Measurements from ENCODE around the gene BMPER. TPM values are rescaled to one million over a fixed set of nuclear protein-coding genes. Genes with fewer than 3 reads are reported as not detected.

BMPER gene
- total and polyA plus RNA-seq, 3 donors from 2014 or later = 1.7 to 2.8 (median 2.4) TPM

GRCh38 chr7:34121366-34121765 is 216.0 kb downstream of the BMPER start:
- intact Hi-C loops (cut with DNase I; ENCODE audit: low total_unique reads) = no loop called here
- H3K4me3 ChIP-seq = no peak overlapping the region
- H3K9me3 ChIP-seq = no peaks in the 10 kb centered on the region
- H3K27ac ChIP-seq = no peak overlapping the region
- WGBS, 2 donors = 0 to 13% methylated on average over 1 of the region's 1 CpG
- no peaks in the 10 kb centered on the region for H3K27me3 ChIP-seq
- no peak for DNase-seq
- TF ChIP-seq CTCF (IDR thresholded peaks at IDR 0.05) (no peak), POLR2A (IDR thresholded peaks at IDR 0.05) (no peak)
- no peaks in the 10 kb centered on the region for H3K36me3 ChIP-seq (ENCODE audit: low read depth, missing control alignments)
- no peaks in the 10 kb centered on the region for H3K4me1 ChIP-seq

- 88 to 91% methylated on average over 2 of the region's 2 CpGs for WGBS, 2 donors
- DNase-seq = no peak
- TF ChIP-seq CTCF (IDR thresholded peaks at IDR 0.05) = no peak
- no peak for TF ChIP-seq POLR2A (IDR thresholded peaks at IDR 0.05)
Observed at GRCh38 chr7:34123316-34123715, 218.0 kb downstream of the BMPER start.

GRCh38 chr7:34124765-34125164 is 219.4 kb downstream of the BMPER start:
- no peak overlapping the region for H3K4me3 ChIP-seq
- H3K27ac ChIP-seq = no peak overlapping the region
- no peaks in the 10 kb centered on the region for H3K4me1 ChIP-seq
- no peaks in the 10 kb centered on the region for H3K27me3 ChIP-seq
- H3K9me3 ChIP-seq = no peaks in the 10 kb centered on the region
- WGBS, 2 donors = 0 to 66% methylated on average over 1 of the region's 1 CpG
- intact Hi-C loops (cut with DNase I; ENCODE audit: low total_unique reads) = no loop called here
- DNase-seq = no peak
- no peaks in the 10 kb centered on the region for H3K36me3 ChIP-seq (ENCODE audit: low read depth, missing control alignments)
- TF ChIP-seq CTCF (IDR thresholded peaks at IDR 0.05) (no peak), POLR2A (IDR thresholded peaks at IDR 0.05) (no peak)

More at GRCh38 chr7:34123316-34123715, 218.0 kb downstream of the BMPER start:
- Histone ChIP-seq H3K36me3 (ENCODE audit: low read depth, missing control alignments) (no peaks in the 10 kb centered on the region), H3K27ac (no peak overlapping the region), H3K4me3 (no peak overlapping the region), H3K9me3 (no peaks in the 10 kb centered on the region), H3K4me1 (no peaks in the 10 kb centered on the region), H3K27me3 (no peaks in the 10 kb centered on the region)
- intact Hi-C loops (cut with DNase I; ENCODE audit: low total_unique reads) = no loop called here

- 73 to 77% methylated on average over 5 of the region's 5 CpGs for WGBS, 2 donors
- DNase-seq = no peak
Observed at GRCh38 chr7:34128762-34129161, 223.4 kb downstream of the BMPER start.

More at GRCh38 chr7:34128762-34129161, 223.4 kb downstream of the BMPER start:
- Histone ChIP-seq H3K27ac (no peak overlapping the region), H3K36me3 (ENCODE audit: low read depth, missing control alignments) (no peaks in the 10 kb centered on the region), H3K9me3 (no peaks in the 10 kb centered on the region), H3K4me1 (no peaks in the 10 kb centered on the region), H3K4me3 (no peak overlapping the region), H3K27me3 (no peaks in the 10 kb centered on the region)
- intact Hi-C loops (cut with DNase I; ENCODE audit: low total_unique reads) = no loop called here
- TF ChIP-seq POLR2A (IDR thresholded peaks at IDR 0.05) (no peak), CTCF (IDR thresholded peaks at IDR 0.05) (no peak)

Data from testis (tissue), 3 donors.